GM12878 (cell line): ENCODE results near the gene FAM200B. TPM values are rescaled to one million over a fixed set of nuclear protein-coding genes. Genes with fewer than 3 reads are reported as not detected.

Experiments used
- EED ChIP-seq: sonication (generic); IDR thresholded peaks from 2 replicates; pipeline ENCODE4 v1.6.1; 2016; ENCODE audit warnings: antibody characterized with exemption, low read depth
- KLF5 ChIP-seq: fragments of 450-650 bp; IDR thresholded peaks from 2 replicates; pipeline ENCODE4 v1.6.1; 2014; ENCODE audit warnings: mild to moderate bottlenecking; ENCODE audit not compliant: partially characterized antibody
- NFXL1 ChIP-seq: fragments of 450-650 bp; IDR thresholded peaks from 2 replicates; pipeline ENCODE4 v1.6.1; 2017; ENCODE audit warnings: antibody characterized with exemption, mild to moderate bottlenecking, borderline replicate concordance
- NKRF ChIP-seq: fragments of 450-650 bp; conservative IDR thresholded peaks from 2 replicates; pipeline ENCODE4 v1.6.1; 2017; ENCODE audit warnings: mild to moderate bottlenecking, moderate library complexity
- NR2F1 ChIP-seq: fragments of 450-650 bp; conservative IDR thresholded peaks from 2 replicates; pipeline ENCODE4 v1.6.1; 2017; ENCODE audit warnings: mild to moderate bottlenecking
- SMARCA5 ChIP-seq: fragments of 450-650 bp; IDR thresholded peaks from 2 replicates; pipeline ENCODE4 v1.6.1; 2017; ENCODE audit warnings: mild to moderate bottlenecking
- ZNF592 ChIP-seq: fragments of 450-650 bp; IDR thresholded peaks from 2 replicates; pipeline ENCODE4 v1.6.1; 2017; ENCODE audit warnings: mild to moderate bottlenecking, moderate library complexity
- ZZZ3 ChIP-seq: IDR thresholded peaks from 2 replicates; pipeline ENCODE4 v1.6.1; 2011; ENCODE audit warnings: low read depth; ENCODE audit not compliant: control insufficient read depth, insufficient read length
- polyA plus RNA-seq, 11 experiments: library from polyadenylated mRNA; depleted of rRNA in 4 of 11; unstranded in 6 of 11; stranded (reverse) in 5 of 11; fragments of >200 nt; fragmentation: Nextera tagmentation in 4 of 11; fragmentation: Illumina TruSeq in 1 of 11; extraction: Ambion mirVana in 4 of 11; extraction: Trizol in 1 of 11; gene quantifications; 1 replicate in 1 of 11; 2 replicates in 10 of 11; pipeline versions ENCODE4 v1.2.1 to v1.2.3, GENCODE V29; 2011 to 2016; ENCODE audit warnings: inconsistent platforms in 2 of 11, missing spikeins in 2 of 11, low read depth in 1 of 11
- total RNA-seq, 4 experiments: library from RNA; depleted of rRNA in 3 of 4; stranded (reverse); fragments of >200 nt in 3 of 4; fragmentation: Illumina TruSeq in 1 of 4; extraction: Trizol in 1 of 4; gene quantifications; 2 replicates each; pipeline versions ENCODE4 v1.2.1 to v1.2.3, GENCODE V29; 2013 to 2021
- TF ChIP-seq, protein P1 (sequence below): fragments of 450-650 bp; IDR thresholded peaks from 2 replicates; pipeline ENCODE4 v1.6.1; 2017; ENCODE audit warnings: borderline replicate concordance

Gene FAM200B
- total and polyA plus RNA-seq, 10 of the 15 experiments (the other 5 are each of a cell fraction or from before 2014, with no cell fraction given): 13.8 to 48.5 (median 25.5) TPM

DNA sequence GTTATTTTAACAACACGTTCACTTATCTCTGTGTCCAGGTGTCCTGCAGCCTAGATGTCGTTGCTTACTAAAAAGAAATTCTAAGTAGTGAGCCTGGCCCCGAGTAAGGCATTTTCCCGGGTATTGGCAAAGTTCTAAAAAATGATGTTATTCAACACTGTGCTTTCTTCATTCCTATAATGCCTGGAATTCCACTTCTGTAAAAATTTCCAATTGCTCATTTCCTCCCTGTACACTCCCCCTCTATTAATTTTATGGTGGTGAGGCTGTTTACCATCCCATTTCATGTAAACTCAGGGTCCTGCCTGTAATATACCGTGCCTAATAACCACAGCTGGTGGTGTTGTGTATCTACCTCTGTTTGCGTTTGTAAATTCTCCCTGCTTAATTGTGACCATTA is 35.5 kb downstream of the FAM200B start (continued):
- TF ChIP-seq NR2F1 (no peak), KLF5 (no peak), ZZZ3 (no peak), NFXL1 (no peak), NKRF (no peak), EED (no peak), ZNF592 (no peak), SMARCA5 (no peak)
- TF ChIP-seq, protein P1, sequence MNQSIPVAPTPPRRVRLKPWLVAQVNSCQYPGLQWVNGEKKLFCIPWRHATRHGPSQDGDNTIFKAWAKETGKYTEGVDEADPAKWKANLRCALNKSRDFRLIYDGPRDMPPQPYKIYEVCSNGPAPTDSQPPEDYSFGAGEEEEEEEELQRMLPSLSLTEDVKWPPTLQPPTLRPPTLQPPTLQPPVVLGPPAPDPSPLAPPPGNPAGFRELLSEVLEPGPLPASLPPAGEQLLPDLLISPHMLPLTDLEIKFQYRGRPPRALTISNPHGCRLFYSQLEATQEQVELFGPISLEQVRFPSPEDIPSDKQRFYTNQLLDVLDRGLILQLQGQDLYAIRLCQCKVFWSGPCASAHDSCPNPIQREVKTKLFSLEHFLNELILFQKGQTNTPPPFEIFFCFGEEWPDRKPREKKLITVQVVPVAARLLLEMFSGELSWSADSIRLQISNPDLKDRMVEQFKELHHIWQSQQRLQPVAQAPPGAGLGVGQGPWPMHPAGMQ: no peak
